NCI-H446 (cell line): ENCODE measurements around the gene SKIDA1.
"Not testable (repeated sequence)": the region's sequence is repeated elsewhere in the genome, so short reads cannot be mapped to it uniquely, and the experiment has no call there.

Experiments
- DNase-seq, 2 experiments: peaks; one replicate each; lab custom pipeline; 2025; lab: John Stamatoyannopoulos, UW

SKIDA1 gene

GRCh38 chr10:21525367-21526187 is at the start of gene SKIDA1:
SKIDA1 (minus strand) TSS chr10:21525682; CDS start chr10:21517822, 7,860 bp downstream.
- peak; percentile 91 to 93 for DNase-seq

GRCh38 chr10:21574514-21574913 is 49.0 kb upstream of the SKIDA1 start:
- not testable (repeated sequence) for DNase-seq

GRCh38 chr10:21572578-21572977 is 47.1 kb upstream of the SKIDA1 start:
- no peak for DNase-seq

DNA sequence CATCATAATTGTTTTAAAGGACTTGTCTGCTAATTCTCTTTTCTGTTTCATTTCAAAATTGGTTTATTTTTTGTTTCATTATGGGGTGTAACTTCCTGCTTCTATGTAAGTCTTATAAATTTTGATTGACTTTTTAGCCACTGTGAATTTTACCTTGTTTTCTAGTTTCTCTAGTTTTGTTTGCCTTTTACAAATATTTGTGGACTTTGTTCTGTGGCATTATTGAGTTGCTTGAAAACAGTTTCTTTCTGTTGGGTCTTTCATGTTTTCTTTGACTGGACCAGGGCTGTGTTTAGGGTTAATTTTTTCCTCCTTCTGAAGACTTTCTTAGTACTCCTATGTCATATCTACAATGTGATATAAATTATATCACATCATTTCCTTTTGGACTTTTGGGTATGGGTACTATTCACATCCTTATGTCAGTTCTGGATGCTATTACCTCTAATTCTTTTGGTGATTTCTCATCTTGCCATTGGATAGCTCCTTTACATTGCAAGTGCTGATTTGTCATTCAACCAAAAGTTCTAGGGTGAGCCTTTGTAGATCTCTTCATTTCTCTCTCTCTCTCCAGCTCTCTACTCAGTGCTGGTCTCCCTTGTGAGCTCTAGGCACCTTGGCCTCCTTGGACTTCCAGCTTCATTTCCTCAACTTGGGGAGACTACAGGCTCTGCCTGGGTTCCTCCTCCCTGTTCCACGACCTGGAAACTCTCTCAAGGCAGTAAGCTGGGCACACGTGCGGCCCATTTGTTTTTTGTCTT is 45.5 kb upstream of the SKIDA1 start:
- no peak for DNase-seq

DNA sequence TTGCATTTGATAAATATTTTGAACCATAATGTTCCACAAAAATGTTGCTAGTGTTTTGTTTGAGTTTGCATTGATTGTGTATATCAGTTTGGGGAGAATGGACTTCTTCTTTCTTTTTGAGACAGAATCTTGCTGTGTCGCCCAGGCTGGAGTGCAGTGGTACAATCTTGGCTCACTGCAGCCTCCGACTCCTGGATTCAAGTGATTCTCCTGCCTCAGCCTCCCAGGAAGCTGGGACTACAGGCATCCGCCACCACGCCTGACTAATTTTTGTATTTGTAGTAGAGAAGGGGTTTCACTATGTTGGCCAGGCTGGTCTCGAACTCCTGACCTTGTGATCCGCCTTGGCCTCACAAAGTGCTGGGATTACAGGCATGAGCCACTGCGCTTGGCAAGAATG is 33.5 kb upstream of the SKIDA1 start:
- DNase-seq, result not testable (repeated sequence)

- no peak for DNase-seq
Measured at GRCh38 chr10:21556527-21556926, 31.0 kb upstream of the SKIDA1 start.

- DNase-seq, result no peak
Measured at GRCh38 chr10:21552638-21553037, 27.2 kb upstream of the SKIDA1 start.

GRCh38 chr10:21547246-21547645 is 21.8 kb upstream of the SKIDA1 start:
- DNase-seq, result no peak

- DNase-seq, result not testable (repeated sequence)
Measured at GRCh38 chr10:21540701-21541100, 15.2 kb upstream of the SKIDA1 start.

DNA sequence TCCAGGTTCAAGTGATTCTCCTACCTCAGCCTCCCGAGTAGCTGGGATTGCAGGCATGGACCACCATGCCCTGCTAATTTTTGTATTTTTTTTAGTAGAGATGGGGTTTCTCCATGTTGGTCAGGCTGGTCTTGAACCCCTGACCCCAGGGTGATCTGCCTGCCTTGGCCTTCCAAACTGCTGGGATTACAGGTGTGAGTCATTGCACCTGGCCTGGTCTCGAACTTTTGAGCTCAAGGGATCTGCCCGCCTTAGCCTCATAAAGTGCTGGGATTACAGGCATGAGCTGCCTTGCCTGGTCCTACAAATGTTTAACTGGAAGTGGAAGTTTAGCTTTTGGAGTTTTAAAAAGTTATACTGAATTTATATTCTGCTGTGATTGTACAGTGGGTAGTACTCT is 11.4 kb upstream of the SKIDA1 start:
- DNase-seq, result no peak

DNA sequence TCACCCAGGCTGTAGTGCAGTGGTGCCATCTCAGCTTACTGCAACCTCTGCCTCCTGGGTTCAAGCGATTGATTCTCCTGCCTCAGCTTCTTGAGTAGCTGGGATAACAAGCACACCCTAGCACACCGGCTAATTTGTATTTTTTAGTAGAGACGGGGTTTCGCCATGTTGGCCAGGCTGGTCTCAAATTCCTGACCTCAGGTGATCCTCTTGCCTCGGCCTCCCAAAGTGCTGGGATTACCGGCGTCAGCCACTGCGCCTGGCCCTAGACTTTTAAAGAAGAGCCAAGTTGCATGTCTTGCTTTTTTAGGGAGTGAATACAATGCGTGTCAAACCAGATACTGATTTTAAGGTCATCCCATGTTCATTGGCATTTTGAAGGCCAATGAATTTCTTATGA is 10.5 kb upstream of the SKIDA1 start:
- DNase-seq, result not testable (repeated sequence)

- no peak for DNase-seq
Measured at GRCh38 chr10:21535494-21535965, 10.0 kb upstream of the SKIDA1 start.

DNA sequence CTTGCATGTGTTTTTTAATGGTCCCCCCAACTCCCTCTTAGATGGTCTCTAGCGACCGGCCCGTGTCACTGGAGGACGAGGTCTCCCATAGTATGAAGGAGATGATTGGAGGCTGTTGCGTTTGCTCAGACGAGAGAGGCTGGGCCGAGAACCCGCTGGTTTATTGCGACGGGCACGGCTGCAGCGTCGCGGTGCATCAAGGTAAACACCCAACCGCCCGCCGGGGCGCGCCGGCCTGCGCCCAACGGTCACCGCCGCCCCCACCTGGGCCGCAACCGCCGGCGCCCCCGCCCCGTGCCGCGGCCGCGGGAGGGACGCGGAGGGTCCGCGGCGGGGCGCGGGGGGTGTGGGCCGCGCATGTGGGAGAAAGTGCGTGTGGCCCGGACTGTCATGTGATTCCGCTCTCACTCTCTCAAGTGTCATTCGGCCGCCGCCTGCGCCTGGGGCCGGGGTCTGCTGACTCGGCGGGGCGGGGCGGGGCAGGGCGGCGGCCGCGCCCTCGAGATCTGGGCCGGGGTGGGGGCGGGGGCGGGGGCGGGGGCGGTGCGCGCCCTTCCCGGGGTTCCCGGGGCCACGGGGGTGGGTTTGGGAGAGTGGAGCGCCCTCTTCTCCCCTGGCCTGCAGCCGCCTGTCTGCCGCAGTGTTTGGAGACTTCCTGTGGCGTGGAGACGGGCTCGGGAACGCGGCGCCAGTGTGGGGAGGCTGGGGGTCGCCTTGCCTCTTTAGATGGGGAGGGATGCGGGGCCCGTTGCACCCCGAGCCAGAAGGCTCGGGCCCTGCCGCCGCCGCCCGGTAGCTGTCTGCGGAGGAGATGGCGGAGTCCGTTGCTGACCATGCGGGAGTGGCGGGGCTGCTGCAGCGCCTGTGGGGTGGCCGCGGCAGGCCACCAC is 9.4 kb upstream of the SKIDA1 start:
- peak in 1 of 2 experiments; percentile 54 for DNase-seq

GRCh38 chr10:21534280-21534586 is 8.8 kb upstream of the SKIDA1 start:
- DNase-seq, result no peak

- peak; percentile 94 to 97 for DNase-seq
Measured at GRCh38 chr10:21533467-21534279, 8.2 kb upstream of the SKIDA1 start, which contains the start of gene MLLT10. MLLT10 (plus strand) TSS chr10:21534232; CDS start chr10:21534645, 413 bp downstream.

- DNase-seq, result no peak
Measured at GRCh38 chr10:21532694-21533466, 7.4 kb upstream of the SKIDA1 start.

DNA sequence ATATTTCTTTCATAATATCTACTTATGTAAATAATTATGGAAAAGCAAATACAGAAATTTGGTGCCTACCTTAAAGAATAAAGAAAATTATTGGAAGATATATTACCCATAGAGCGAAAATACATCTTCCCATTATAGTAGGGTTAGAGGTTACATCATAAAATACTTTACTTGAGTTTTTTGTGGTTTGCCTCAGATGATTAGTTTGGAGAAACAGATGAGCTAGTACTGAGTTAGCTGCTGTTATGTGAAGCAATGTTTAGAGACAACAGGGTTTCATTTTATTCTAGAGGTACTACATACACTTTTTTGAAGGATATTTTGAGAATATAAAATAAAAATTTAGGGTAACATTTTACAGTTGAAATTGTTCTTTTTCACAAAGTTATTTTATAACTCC is 5.7 kb upstream of the SKIDA1 start:
- peak in 1 of 2 experiments; percentile 18 for DNase-seq

DNA sequence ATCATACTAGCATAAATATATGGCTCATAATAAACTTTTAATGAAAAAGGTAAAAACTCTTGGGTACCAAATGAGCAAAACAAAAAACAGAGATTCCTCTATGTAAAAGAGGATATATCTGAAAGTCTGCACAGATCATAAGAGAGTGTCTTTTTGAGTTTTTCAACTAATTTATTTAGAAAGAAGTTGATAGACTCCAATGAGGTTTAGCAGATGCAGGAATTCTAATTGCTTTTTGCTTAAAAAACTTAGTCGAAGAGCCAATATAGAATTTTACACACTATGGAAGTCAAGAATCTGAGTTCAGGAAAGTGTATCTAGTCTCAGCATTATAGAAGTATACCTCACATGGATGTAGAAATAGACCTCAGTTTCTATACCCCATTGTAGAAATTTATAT is 5.2 kb upstream of the SKIDA1 start:
- DNase-seq, result no peak

DNA sequence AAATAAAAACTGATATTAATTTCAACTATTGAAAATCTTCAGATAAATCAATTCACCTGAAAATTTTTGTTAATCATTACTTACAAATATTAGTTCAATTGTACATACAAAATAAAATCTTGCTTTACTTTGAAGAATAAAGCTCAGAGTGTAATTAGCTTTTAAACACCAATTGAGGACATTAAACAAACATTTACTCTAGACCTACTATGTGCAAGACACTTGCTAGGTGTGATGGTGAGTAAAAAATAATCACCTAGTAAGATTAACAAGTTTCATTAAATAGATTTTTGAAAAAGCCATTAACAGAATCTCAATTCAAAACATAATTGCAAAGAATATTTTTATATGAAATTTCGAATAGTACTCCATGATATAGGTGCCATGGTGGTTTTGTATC is 4.7 kb upstream of the SKIDA1 start:
- no peak for DNase-seq
